Ammon's horn (tissue), 1 donor: Measurements from ENCODE around the gene SUSD3.

Experiments
- DNase-seq: peaks from one replicate; pipeline ENCODE4 v3.0.0-alpha.2; 2016; ENCODE audit warnings: low spot score

SUSD3 gene

GRCh38 chr9:93030642-93031628, 27.6 kb upstream of the SUSD3 start:
- no peak for DNase-seq

GRCh38 chr9:93031629-93032430, 26.7 kb upstream of the SUSD3 start:
- DNase-seq: peak; percentile 65

GRCh38 chr9:93032545-93032944, 26.0 kb upstream of the SUSD3 start:
- no peak for DNase-seq

GRCh38 chr9:93033531-93033930, 25.0 kb upstream of the SUSD3 start:
- DNase-seq: no peak

GRCh38 chr9:93035106-93035660, 23.3 kb upstream of the SUSD3 start:
- no peak for DNase-seq

- DNase-seq: peak; percentile 50
Measured at GRCh38 chr9:93035821-93036351, 22.6 kb upstream of the SUSD3 start.

- no peak for DNase-seq
Measured at GRCh38 chr9:93036887-93037475, 21.5 kb upstream of the SUSD3 start.

- DNase-seq: peak; percentile 72
Measured at GRCh38 chr9:93037476-93037971, 21.0 kb upstream of the SUSD3 start.

GRCh38 chr9:93038918-93039317, 19.6 kb upstream of the SUSD3 start:
- DNase-seq: no peak

- no peak for DNase-seq
Measured at GRCh38 chr9:93039456-93039855, 19.0 kb upstream of the SUSD3 start.

GRCh38 chr9:93039976-93040375, 18.5 kb upstream of the SUSD3 start:
- no peak for DNase-seq

GRCh38 chr9:93040409-93040808, 18.1 kb upstream of the SUSD3 start:
- no peak for DNase-seq

GRCh38 chr9:93041108-93041802, 17.2 kb upstream of the SUSD3 start:
- DNase-seq: no peak

GRCh38 chr9:93043122-93043521, 15.4 kb upstream of the SUSD3 start:
- DNase-seq: no peak

GRCh38 chr9:93045521-93045920, 13.0 kb upstream of the SUSD3 start:
- DNase-seq: no peak

- no peak for DNase-seq
Measured at GRCh38 chr9:93048566-93049448, 9.7 kb upstream of the SUSD3 start.

- DNase-seq: no peak
Measured at GRCh38 chr9:93049491-93049890, 9.0 kb upstream of the SUSD3 start.

- DNase-seq: no peak
Measured at GRCh38 chr9:93050231-93050630, 8.3 kb upstream of the SUSD3 start.

- DNase-seq: no peak
Measured at GRCh38 chr9:93051680-93052089, 6.8 kb upstream of the SUSD3 start.
